SHP77 (cell line): ENCODE results near the gene LMBR1.

ENCODE experiments used
- DNase-seq, 2 experiments: peaks; one replicate each; lab custom pipeline; 2025; lab: John Stamatoyannopoulos, UW

The LMBR1 gene

DNA sequence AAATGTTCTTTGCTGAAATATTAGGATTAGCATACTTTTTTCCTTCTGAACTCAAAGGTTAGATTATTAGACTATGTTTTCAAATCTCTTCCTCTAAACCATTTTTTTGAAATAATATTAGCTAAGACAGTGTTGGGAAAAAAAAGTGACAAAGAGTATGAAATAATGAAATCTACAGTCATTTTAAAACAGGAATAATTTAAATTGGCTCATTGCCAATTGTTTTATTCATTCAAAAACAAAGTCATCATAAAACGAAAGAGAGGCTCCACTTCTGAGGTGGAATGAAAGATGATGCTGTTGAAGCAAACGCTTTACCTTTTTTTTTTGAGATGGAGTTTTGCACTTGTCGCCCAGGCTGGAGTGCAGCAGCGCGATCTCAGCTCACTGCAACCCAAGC is 201.2 kb downstream of the LMBR1 start:
- no peak for DNase-seq

- DNase-seq: no peak
These were observed 208.3 kb downstream of the LMBR1 start for GRCh38 chr7:156684661-156685060.

- no peak for DNase-seq
These were observed 208.7 kb downstream of the LMBR1 start for GRCh38 chr7:156684251-156684650.

DNA sequence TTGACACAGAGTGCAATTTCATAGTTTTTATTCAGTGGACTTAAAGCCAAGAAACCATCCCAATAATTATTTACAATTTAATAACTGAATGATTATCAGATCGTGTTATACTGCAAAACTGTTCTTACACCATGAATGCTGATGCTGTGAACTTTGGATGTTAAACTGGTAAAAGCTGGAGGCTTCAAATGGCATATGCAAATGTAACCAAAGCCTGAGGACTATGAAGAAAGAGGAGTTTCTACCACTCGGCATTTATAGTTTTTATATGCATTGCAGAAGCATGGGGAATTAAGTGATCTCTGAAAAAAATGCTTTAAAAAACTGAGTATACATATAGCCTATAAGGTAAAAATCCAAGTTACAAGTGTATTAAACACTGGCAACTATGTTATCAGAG is 210.1 kb downstream of the LMBR1 start:
- DNase-seq: no peak

- DNase-seq: no peak
These were observed 212.7 kb downstream of the LMBR1 start for GRCh38 chr7:156680281-156680680.

- DNase-seq: no peak
These were observed 215.5 kb downstream of the LMBR1 start for GRCh38 chr7:156677374-156678054.

DNA sequence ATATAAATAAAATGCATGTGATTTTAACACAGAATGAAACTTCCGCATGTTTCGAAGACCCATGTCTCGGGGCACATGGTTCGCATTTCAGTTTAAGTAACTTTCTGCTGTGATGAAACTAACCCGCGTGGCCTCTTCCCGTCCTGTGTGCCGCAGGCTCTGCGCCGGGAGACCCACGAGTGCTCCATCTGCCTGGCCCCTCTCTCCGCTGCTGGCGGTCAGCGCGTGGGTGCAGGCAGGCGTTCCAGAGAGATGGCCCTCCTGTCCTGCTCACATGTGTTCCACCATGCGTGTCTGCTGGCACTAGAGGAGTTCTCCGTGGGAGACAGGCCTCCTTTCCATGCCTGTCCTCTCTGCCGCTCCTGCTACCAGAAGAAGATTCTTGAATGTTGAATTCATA is 216.7 kb downstream of the LMBR1 start:
- no peak for DNase-seq

DNA sequence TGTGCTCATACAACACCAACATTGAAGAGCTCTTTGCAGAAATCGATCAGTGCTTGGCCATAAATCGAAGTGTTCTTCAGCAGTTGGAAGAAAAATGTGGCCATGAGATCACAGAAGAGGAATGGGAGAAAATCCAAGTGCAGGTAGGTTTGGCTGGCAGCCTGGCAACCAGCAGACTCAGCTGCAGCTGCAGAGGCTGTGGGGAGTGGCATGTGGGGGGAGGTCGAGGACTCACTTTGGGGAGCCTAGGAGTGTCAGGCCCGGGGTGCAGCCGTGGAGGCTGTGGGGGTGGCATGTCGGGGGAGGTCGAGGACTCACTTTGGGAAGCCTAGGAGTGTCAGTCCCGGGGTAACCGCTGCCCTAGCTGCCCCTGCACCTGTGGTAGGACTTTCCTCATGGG is 217.3 kb downstream of the LMBR1 start:
- no peak for DNase-seq

DNA sequence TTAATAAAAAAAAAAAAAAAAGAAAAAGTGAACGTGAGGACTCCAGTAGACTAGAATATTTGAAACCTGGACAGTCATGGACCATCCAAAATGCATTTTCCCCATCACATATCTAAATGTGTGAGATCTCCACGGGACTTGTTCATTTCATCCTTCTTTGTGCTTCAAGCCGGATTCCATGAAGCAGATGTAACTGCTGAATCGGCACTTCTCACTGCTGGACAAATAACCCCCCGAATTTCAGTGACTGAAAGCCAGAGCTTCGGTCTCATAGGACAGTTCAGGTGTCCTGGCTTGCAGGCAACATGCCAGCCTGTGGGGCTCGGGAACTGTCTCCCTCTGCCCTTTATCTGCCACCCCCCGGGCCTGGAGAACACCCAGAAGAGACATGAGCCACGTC is 219.1 kb downstream of the LMBR1 start:
- no peak for DNase-seq

- no peak for DNase-seq
These were observed 219.5 kb downstream of the LMBR1 start for GRCh38 chr7:156673454-156673853.

DNA sequence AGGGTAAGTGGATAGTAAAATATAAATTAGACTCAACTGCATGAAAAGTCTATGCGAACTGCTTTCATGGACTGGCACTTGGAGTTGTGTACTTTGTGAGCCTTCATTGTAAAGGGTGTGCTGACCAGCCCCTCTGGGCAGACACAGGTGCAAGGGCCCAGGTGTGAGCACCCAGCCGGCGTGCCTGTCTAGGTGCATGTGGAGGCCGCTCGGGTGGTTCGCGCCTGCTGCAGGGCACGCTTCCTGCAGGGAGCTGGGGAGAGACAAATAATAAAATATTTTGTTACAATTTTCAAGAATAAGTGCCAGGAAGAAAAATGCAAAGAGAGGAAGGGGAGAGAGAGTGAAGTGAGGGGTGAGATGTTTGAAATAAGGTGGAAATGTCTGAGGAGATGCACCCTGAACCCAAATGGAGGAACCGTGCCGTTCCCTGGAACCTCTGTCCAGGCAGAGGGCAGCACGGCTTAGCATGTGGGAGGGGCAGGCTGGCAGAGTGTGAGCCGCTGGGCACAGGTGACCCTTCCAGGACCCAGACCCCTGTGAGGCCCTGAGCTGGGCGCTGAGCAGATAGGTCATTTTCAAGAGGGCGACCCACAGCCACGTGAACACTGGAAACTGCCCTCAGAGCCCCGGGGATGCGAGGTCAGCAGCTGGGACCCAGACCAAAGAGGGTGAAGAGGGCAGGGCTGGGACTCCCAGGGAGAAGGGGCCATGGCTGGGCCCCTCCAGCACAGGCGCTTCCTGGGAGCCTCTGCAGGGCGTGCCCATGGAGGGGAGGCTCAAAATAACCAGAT is 223.8 kb downstream of the LMBR1 start:
- no peak for DNase-seq

GRCh38 chr7:156668130-156668741 is 224.7 kb downstream of the LMBR1 start:
- no peak for DNase-seq

- no peak for DNase-seq
These were observed 225.9 kb downstream of the LMBR1 start for GRCh38 chr7:156667110-156667426.

- no peak for DNase-seq
These were observed 226.4 kb downstream of the LMBR1 start for GRCh38 chr7:156666368-156667109.

DNA sequence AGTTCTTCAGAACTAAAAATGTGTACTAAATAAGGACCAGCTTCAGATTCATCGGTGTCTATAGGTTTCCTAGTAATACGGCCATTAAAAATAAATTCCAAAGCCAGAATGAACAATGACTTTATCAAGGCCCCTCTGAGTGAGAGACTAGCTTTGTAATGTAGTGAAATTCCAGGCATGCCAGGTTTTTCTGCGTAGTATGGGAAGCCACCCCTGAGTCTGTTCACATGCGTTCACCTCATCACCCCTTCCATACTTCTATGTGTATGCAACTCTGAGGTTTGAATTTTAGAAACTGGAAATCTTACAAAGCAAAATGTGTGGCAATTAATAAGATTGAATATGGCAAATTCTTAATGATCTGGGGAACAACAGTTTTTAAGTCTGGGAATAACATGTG is 227.9 kb downstream of the LMBR1 start:
- DNase-seq: no peak

GRCh38 chr7:156662277-156662676 is 230.7 kb downstream of the LMBR1 start:
- no peak for DNase-seq

DNA sequence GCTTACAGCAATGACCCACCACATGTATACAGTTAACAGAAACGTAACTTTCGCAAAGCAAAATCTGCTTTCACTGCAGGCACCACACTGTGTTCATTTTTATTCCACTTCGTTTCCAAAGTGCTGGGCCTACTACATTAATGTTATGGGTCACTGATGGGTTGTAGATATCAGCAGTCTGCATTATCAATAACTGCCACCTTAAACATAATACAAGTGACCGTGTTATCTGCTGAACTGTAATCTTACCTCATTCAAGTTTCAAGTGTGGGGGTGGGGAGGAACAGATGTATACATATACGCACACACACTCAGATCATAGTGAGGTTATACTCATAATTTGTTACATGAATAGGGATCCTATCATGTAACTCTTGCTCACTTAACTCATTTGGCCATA is 231.3 kb downstream of the LMBR1 start:
- no peak for DNase-seq

DNA sequence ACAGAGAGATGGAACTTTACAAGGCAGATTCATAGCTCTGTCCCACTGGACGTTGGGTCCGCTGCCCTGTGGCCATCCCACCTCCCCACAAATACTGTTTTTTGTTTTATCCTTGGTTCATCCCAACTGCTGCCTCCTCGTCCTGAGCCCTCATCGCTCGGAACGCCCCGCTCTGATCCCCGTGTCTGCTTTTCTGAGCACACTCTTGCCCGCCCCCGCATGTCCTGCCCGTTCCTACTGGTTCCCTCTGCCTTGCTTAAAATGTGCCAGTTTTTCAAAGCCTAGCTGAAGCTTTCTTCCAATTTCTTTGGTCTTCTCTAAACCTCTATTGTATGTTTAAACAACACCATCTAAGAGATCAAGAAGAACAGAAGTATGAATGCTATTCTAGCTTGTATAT is 233.0 kb downstream of the LMBR1 start:
- no peak for DNase-seq

- DNase-seq: no peak
These were observed 233.8 kb downstream of the LMBR1 start for GRCh38 chr7:156659203-156659602.

GRCh38 chr7:156657681-156658080 is 235.3 kb downstream of the LMBR1 start:
- DNase-seq: no peak

DNA sequence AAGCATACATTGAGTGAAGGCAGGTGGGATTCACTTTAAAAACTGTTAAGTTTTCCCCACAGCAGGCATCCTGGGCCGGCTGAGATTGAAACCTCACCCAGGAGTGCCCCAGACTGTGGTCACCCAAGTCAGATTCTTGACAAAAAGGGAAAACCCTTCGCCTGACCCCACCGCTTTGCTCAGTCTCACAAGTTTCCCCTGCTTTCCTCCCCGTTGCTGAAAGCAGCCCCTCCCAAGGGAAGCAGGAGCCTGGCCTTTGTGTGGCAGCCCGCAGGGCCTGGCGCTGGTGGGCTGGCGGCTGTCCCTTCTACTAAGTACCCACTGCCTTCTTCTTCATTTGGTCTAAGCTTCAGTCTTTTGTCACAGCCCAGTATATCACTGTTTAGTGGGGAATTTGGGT is 236.4 kb downstream of the LMBR1 start:
- no peak for DNase-seq

- DNase-seq: no peak
These were observed 237.0 kb downstream of the LMBR1 start for GRCh38 chr7:156655983-156656382.

DNA sequence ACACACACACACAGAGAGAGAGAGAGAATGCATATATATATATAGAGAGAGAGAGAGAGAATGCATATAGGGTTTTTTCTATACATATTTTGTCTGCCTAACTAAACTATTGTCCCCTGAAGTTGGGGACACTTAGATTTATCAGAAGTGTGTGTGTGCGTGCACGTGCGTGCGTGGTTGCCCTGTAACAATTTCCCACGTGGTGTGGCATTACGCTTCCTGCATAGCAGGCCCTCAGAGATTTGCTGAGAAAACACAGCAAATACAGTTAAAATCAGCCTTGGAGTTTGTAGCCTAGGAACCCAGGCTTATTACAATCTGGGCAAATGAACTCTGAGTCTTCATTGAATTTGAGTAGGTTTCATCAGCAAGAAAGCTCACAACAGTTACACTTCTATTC is 237.7 kb downstream of the LMBR1 start:
- no peak for DNase-seq
